Hippocampal formation (tissue), 2 donors: ENCODE results near the gene SMAD3.

ENCODE experiments used
- DNase-seq, 2 donors: peaks; one replicate each; lab custom pipeline; 2025; lab: John Stamatoyannopoulos, UW

Gene SMAD3

DNA sequence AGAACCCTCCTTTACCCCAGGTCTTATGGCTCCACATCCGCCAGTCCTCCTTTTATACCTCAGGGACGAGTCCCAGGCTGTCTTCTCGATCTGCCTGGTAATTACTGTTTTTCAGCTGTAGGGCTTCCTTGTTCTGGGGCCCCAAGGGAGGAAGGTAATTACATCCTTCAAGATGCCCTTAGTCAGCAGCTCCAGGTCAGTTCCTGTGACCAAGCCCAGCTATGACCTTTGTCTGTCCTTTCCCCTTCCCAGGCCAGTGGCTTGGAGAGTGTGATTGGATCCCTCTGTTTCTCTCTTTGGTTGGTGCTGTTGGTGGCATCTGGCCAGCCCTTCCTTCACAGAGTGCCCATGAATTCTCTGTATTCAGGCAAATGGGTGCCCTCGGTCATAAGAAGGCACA is 96.5 kb downstream of the SMAD3 start:
- no peak for DNase-seq

DNA sequence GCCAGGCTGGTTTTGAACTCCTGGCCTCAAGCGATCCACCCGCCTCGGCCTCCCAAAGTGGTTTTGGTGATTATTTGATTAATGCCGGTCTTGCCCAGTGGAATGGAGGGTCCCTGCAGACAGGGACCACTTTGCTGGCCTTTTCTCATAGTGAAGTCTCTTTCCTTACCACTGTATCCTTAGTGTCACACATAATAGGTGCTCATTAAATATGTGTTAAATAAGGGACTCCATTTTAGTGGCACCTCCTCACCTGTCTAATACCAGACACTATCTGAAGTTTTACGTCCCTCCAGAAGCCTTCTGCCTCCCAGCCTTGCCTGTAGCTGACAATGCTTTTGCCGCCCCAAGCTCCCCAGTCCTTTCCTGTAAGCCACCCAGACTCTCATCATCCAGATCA is 97.8 kb downstream of the SMAD3 start:
- DNase-seq: no peak

DNA sequence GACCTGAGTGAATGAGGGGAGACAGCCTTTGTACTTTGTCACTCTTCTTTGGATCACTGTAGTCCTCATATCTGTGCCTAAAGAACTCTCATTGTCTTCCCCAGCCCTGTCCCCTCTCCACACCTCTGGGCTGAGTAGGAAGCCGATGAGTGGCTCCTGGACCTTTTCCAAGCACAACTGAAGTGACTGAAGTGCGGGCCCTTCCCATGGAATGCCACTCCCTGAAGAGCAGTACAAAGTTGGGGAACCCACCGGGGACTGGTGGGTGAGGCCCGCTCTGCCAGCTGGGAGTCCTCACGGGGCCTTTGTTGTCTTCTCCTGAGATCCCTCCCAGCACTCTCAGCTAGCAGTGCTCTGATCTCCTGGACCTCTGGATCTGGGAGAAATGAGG is 99.0 kb downstream of the SMAD3 start:
- DNase-seq: no peak

DNA sequence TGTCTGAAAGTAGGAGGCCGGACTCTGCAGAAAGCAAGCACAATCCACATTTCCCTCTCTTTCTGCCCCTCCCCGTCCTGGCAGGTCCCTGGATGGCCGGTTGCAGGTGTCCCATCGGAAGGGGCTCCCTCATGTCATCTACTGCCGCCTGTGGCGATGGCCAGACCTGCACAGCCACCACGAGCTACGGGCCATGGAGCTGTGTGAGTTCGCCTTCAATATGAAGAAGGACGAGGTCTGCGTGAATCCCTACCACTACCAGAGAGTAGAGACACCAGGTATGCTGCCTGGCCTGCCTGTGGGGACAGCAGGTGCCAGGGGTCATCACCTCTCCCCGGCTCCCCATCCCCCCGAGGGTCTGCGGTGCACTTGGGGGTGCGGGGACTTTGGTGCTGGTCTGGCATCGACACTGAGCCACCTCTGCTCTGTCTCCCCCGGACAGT is 99.4 kb downstream of the SMAD3 start:
- no peak for DNase-seq

DNA sequence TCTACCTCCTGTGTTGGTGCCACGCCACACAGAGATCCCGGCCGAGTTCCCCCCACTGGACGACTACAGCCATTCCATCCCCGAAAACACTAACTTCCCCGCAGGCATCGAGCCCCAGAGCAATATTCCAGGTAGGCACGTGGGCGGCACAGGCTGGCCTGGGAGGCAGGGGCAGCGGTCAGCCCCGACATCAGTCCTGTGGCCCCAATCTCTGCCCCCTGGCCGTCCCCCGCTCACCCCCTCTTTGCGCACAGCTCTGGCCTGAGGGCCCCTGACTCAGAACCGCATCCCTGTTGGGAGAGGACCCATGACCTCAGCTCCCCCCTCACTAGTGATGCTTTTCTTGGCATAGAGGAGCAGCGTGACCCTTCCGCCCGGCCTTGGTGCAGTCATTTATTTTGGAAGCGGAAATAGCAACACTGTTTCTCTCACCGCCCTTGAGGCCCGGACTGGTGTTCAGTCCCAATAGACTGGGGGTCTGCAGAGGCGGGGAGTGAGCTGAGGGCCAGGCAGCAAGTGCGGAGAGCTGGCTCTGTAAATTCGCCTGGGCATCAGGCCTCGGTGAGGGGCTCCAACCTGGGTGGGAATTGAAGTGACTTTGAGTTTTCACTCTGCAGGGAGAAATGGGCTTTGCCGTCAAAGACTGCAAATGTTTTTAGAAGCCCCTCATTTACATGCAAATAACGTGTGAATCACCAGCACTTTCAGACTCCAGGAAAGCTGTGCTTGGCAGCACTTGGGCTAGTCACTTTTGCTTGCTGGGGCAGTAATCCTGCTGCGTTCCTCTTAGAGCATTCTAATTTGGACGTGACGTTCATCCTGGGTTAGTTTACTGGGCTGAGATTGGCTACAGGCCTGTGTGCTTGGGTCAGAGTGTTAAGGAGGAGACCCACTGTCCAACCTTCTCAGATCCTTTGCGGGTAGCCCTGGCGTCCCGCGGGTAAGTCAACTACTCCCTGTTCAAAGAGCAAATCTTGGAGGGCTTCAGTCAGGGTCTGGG is 100.2 kb downstream of the SMAD3 start:
- DNase-seq: no peak

DNA sequence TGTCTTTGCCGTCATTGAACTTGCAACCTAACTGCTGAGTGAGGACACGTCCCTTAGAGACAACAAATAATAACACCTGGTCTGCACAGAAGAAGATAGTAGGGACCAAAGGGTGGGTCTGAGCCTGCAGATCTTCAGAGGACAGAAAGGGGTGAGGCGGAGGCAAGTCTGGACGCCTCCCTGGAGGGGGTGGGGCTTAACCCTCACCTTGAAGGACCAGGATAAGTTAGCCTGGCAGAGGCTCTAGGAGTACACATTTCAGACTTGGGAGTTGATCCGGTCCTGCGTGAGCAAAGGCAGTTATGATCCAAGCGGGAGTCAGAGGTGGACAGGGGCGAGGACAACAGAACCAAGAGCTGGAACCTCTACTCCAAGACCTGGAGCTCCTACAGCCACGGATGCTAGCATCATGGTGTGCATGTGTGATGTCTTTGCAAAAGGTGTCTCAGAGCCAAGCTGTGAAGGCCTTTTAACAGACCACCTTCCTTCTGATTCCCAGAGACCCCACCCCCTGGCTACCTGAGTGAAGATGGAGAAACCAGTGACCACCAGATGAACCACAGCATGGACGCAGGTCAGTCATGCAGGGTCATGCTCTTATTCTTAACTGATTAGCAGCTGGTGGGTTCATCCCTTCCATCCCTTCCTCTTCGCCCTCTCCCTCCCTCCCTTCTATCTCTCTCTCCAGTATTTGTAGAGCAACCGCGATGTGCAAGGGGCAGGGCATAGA is 101.0 kb downstream of the SMAD3 start:
- no peak for DNase-seq

DNA sequence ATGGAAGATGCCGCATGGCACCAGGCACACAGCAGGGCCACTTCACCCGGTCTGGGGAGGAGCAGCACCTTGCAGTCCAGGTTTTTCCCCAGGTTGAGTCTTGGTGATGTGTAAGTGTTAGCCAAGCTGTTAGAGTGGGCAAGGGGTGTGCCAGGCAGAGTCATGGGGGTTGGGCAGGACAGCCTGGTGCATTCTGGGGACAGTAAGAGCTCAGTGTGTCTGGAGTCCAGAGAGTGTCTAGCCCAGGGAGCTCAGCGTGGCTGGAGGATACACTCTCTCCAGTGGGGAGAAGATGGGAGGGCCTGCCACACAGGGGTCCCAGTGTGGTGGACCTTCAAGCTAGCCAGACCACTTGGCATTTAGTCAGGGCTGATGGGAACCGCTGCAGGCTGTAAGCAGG is 101.7 kb downstream of the SMAD3 start:
- DNase-seq: no peak

DNA sequence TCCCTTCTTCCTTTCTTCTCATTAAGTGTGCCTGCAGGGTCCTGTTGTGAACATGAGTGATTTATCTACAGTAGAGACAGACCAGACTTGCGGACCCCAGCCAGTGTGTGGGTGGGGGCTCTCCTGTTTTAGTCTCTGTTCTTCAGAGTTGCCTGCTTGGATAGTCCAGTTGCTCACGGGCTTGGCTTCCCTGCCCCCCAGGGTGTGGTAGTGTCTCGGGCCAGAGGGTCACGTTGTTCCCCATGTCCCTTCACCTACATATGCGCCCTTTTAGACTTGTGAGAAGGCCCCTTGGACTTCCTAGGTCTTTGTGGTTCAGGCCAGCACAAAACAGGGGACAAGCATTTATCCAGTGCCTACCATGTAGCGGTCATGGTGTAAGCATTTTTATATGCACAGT is 103.3 kb downstream of the SMAD3 start:
- no peak for DNase-seq

DNA sequence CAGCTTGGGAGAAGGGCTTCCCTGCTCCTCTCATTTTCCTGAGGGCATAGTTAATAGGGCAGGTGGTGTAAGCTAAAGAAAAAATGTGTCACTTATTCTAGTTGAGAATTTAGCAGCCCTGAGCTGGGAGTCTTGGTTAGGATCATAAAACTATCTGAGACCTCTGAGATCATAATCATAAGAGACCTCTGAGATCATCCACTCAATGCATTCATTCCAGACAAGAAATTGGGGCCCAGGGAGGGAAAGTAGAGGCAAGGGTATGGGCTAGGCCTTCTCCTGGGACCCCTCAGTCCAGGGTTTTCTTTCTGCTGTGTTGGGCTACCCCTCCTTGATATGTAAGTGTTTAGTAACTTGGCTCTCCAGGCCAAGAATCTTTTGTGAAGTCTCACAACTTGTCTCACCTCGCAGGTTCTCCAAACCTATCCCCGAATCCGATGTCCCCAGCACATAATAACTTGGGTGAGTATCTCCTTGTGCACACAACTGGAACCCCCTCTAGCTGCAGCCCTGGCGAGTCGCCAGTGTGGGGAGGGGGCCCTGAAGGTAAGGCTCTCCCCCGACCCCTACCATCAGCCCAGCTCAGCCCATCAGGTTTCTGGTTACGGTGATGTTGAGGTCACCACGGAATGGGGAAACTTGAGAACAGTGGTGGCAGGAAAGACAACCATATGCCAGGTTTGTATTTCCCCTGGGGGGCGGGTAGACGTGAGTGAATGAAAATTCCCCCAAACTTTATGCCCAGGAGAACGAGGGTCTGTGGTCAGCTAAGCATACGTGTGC is 104.9 kb downstream of the SMAD3 start:
- DNase-seq: no peak

DNA sequence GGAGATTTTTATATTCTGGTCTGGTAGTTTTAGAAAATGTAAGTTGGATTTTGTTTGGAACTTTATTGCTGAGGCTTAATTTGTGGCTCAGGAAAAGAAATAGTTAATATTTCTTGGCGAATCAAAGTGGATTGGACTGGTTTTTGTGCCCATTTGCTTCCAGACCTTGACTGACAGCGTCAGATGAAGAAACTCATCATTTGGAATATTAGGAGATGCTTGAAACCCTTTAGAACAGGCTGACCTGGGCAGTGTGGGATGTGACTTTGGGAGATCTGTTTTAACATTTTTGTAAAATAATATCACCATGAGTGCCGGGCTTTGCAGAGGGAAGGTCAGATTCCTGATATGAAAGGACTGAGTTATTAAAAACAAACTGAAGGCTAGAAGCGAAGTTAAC is 106.1 kb downstream of the SMAD3 start:
- DNase-seq: no peak

DNA sequence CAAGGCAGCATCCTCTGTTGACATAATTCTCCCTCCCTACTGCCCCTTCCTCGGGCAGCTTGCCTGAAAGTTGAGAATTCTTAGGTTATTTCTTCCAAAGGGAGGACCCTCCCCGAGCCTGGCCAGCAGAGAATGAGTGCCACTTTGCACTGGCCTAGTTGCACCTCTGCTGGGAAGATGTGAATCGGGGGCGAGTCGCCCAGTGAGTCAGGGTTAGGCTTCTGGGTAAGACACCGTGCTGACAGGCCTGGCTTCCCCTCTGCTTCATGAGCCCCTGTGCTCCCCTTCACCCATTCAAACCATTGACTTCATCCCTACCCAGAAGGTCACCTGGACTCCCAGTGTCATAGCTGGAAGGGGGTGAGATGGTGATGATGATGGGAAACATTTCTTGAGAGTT is 106.8 kb downstream of the SMAD3 start:
- no peak for DNase-seq

DNA sequence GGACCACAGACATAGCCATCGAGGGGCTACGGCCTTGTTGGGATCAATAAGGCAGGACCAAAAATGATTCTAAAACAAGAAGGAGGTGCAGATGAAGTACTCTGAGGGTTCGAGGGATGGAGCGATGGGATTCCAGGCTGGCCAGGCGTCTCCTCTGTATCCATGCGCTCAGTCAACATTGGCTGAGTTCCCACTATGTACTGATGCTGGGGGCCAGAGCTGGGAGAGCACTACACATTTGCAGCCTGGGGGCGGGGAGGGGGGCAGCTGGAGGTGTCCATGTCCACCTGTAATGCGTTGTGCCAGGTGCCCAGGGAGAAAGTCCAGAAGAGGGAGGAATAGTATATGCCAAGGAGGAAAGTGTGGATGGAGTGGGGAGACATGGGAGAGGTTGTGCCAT is 107.6 kb downstream of the SMAD3 start:
- no peak for DNase-seq

DNA sequence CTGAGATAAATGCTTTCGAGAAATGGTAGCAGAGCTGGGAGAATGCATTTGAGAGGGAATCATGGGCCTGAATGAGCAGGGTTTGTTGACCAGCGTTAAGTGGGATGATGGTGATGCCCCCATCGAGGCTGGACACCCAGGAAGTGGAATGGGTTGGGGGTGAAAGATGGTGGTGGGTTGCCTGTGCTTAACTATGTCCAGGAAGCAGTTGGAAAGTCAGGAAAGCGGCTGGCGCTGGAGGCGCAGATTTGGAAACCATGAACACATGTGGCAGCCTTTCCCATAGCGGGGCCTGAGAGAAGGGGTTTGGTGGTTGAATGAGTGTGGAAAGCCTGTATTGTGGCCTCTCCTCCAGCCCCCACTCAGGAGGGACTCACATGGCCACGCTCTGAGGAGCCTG is 108.4 kb downstream of the SMAD3 start:
- no peak for DNase-seq

DNA sequence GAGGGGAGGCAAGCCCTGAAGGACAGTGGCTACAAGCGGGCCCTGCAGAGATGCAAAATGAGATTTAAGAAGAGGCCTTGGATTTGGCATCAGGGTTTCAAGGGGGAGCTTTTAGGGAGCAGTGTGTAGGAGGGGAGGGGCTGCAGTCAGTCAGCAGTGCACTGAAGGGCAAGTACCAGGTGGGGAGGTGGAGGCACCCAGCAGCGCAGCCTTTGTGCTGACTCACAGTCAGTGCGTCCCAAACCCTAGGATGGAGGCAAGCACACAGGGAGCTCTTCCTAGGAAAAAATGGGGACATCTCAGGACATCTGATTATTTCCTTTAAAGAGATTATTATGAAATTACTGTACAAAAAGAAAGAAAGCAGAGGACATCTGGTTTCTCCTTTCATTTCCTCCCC is 109.0 kb downstream of the SMAD3 start:
- DNase-seq: no peak

DNA sequence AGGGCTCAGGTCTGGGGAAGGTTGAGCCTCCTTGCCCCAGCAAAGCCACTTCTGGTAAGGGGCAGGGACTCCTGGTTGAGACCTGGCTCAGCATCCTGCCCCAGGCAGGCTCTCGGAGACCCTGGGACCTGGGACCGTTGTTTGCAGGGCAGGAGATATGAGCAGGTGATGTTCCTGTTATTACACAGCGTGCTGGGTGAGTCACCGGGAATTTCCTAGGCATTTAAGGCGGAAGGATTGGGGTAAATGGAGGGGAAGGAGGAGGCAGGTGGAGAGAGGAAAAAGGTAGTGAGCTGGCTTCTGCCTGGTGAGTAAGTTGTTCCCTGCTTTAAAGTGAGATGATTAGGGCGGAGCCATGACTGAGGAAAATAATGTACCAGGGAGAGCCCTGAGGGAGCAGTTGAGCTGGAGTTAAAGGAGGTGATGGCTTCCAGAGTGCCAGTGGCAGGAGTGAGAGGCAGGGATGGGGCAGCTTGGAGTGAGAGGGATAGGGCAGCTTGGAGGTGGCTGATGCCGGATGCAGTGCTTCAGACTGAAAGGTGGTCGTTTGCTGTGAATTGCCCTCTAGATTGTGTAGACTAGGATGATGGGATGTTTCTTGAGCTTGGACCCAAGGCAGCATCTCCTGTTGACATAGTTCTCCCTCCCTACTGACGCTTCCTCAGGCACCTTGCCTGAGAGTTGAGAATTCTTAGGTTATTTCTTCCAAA is 109.6 kb downstream of the SMAD3 start:
- no peak for DNase-seq

DNA sequence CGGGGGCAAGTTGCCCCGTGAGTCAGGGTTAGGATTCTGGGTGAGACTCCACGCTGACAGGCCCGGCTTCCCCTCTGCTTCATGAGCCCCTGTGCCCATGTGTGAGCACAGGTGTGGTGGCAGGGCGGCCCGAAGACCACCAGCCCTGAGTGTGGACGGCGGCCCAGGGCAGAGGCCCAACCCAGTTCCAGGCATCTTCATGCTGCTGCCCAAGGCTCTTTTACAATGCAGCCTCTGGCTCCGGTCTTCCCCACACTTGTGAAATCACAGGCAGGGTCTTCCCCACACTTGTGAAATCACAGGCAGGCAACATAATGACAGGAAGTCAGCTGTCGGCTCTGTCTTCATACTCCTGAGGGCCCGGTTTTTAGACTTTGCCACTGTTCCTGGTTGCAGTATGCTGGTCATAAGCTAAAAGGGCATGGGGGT is 110.3 kb downstream of the SMAD3 start:
- DNase-seq: no peak

DNA sequence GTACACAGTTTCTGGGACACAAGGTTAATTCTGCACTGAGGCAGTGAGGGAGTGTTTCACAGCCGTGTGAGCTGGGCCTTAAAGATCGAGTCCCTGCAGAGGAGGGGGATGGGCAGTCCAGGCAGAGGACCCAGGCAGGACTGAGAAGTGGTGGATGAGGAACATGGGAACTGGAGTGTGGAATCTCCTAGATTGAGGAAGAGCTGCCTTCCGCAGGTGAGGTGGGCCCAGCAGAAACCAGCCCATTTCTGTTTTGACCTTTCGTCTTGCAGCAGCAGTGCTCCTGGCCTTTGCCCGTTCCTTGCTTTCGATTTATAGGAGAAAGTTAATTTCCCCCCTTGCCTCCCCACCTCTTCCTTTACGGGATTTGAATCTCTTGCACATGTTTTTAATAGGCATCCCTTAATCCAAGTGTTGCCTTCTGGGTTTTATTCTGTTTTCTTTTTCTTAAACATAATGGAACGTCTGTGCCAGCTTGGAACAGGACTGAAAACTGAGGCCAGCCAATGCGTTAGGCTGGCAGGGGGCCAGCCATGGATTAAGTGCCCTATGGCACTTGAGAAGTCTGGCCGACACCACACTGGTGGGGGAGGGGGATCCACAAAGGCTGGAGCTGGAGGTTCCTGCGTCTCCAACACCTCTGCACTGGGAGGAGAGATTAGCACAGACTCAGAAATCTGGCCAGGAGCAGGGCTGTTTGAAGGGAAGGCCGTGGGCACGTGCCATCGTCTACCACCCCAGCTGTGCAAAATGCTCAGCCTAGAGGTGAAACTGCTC is 111.0 kb downstream of the SMAD3 start:
- no peak for DNase-seq

DNA sequence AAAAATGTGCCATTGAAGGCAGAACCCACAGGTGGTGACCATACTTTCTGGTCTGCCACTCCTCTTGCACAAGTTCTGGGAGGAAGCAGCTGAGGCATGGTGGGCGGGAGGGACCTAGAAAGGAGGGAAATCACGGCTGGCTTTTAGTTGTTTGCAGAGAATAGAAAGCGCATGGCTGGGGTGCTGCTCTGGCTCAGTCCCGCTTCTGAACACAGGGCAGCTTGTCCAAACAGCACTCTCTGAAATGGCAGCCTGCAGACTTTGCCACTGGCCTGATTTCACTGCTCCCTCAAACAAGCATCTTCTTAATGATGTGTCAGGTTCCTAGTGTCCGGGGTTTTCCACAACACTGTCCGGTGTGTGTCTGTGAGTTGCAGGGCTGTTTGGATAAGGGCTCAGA is 112.3 kb downstream of the SMAD3 start:
- DNase-seq: no peak

DNA sequence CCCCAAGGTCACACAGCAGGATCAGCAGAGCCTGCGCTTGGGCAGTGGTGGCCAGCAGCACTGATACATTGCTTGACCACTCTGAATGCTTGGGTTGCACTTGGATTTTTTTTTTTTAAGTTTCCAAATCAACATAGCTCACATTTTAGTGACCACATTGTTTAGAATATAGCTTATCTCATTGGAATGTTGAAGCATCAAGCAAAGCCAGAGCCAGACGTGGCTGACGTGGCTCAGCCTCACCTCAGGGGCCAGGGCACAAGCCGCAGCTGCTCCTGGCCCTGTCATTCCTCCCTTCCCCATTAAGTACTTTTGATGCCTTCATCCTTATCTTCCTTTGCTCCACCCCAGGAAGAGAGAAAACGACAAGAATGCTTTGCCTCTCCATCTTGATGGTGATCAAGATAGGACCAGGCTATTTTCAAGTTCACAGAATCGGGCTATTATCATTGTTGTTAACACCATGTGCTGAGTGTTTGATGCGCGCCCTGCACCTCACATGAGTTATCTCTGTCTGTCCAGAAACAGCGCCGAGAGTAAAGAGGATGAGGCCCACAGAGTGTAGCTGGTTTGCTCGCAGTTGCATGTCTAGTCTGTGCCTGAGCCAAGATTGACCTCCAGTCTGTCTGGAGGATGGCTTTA is 113.3 kb downstream of the SMAD3 start:
- no peak for DNase-seq

DNA sequence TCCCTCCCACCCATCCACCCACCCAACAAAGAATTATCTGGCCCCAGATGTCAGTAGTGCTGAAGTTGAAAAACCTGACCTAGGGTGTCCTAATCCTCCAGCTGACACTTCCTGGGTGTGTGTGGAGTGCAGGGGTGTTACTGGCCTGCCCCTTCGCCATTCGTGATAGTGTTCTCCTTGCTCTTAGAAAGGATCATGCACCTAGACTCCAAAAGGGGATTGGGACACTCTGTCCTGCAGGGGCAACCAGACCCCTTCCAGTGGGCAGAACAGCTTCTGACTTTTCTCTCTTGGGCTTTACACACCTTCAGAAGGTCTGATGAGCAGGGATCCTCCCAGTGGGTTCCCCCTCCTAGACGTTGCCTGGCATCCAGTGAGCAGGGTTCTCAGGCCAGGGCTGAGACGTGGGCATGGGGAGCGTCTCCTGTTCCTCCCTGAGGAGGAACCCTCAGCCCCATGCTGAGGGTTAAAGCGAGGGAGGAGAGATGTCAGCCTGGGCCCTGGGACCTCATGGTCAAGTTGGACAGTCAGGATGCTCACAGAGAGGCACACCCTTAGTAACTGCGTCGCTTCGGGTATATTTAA is 114.1 kb downstream of the SMAD3 start:
- no peak for DNase-seq
